Vagina (tissue), 2 donors: ENCODE results near the gene CHPF2.

Experiments
- CTCF ChIP-seq, 3 experiments: fragments of 450-650 bp in 2 of 3; fragments of 200-600 bp in 1 of 3; sonication (generic) in 1 of 3; IDR thresholded peaks; one replicate each; pipeline ENCODE4 v1.5.1; 2017 to 2019; ENCODE audit warnings: antibody characterized with exemption in 3 of 3, mild to moderate bottlenecking in 2 of 3, moderate library complexity in 2 of 3
- POLR2A ChIP-seq, 2 donors: fragments of 450-650 bp; IDR thresholded peaks; one replicate each; pipeline ENCODE4 v1.6.1; 2017; ENCODE audit warnings: antibody characterized with exemption in 2 of 2, mild to moderate bottlenecking in 2 of 2, moderate library complexity in 2 of 2
- POLR2AphosphoS5 ChIP-seq, 2 donors: sonication (generic); formaldehyde crosslinking; IDR thresholded peaks; one replicate each; pipeline ENCODE4 v1.9.0; 2017; ENCODE audit warnings: antibody characterized with exemption in 2 of 2, mild to moderate bottlenecking in 2 of 2, low read depth in 1 of 2; ENCODE audit not compliant: insufficient read depth in 1 of 2

- TF ChIP-seq CTCF (IDR thresholded peaks at IDR 0.05), result no peak
- TF ChIP-seq POLR2A (IDR thresholded peaks at IDR 0.05), result no peak
- no peak for TF ChIP-seq POLR2AphosphoS5 (IDR thresholded peaks at IDR 0.05; ENCODE audit: insufficient read depth in 1 of 2, low read depth in 1 of 2)
Measured at GRCh38 chr7:151207315-151207714, 25.0 kb upstream of the CHPF2 start.
